Epithelial cell of proximal tubule (primary cell): ENCODE measurements around the gene TTC17. TPM values are rescaled to one million over a fixed set of nuclear protein-coding genes. Genes with fewer than 3 reads are reported as not detected.

Experiments
- DNase-seq: peaks from one replicate; pipeline ENCODE4 v3.0.0-alpha.2; 2011; ENCODE audit warnings: low read depth
- H3K4me3 ChIP-seq: 2 replicates; pipeline ENCODE4 v1.5.1; 2011; ENCODE audit warnings: low read depth, mild to moderate bottlenecking, low read length
- CTCF ChIP-seq: conservative IDR thresholded peaks from 2 replicates; pipeline ENCODE4 v1.5.1; 2012; ENCODE audit warnings: low read depth, mild to moderate bottlenecking, low read length
- total RNA-seq: library from RNA; depleted of rRNA; stranded (reverse); fragments of >200 nt; gene quantifications from 2 replicates; pipeline ENCODE4 v1.2.3, GENCODE V29; 2015

TTC17 gene
- total RNA-seq, 1 donor from 2014 or later = 32.6 TPM

DNA sequence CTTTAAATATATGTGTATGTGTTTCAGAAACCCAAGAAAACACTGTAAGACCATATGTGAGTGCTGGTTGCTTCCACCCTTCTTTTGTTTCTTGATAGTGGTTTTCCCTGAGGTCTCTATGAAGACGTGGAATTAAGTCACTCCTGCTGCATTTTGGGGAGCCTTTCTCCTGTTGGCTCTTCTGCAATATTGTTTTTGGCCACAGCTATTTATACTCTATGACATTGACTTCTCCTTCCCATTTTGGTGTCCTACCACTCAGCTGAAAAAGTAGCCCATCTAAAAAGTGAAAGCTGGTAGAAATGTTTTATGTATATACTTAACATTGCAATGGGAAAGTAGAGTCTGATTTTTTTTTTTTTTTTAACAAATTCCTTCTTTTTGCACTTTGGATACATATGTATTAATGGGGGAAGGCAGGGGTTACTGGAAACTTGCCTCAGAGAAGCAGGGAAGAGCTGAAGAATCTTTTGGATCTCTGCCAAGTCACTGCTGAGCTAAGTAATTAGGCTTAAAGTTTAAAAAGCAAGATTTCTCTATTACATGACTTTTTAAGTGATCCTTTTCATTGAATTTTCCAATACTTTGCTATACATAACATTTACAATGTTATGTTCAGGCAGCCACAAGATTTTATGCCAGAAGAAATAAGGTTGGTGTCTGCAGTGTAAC lies 1.8 kb downstream of the TTC17 start:
- TF ChIP-seq CTCF = no peak
- DNase-seq = no peak
- H3K4me3 ChIP-seq = peak overlapping the region; percentile 89

GRCh38 chr11:43366677-43367076 lies 8.0 kb downstream of the TTC17 start:
- TF ChIP-seq CTCF = no peak
- DNase-seq = no peak
- H3K4me3 ChIP-seq = no peak overlapping the region

DNA sequence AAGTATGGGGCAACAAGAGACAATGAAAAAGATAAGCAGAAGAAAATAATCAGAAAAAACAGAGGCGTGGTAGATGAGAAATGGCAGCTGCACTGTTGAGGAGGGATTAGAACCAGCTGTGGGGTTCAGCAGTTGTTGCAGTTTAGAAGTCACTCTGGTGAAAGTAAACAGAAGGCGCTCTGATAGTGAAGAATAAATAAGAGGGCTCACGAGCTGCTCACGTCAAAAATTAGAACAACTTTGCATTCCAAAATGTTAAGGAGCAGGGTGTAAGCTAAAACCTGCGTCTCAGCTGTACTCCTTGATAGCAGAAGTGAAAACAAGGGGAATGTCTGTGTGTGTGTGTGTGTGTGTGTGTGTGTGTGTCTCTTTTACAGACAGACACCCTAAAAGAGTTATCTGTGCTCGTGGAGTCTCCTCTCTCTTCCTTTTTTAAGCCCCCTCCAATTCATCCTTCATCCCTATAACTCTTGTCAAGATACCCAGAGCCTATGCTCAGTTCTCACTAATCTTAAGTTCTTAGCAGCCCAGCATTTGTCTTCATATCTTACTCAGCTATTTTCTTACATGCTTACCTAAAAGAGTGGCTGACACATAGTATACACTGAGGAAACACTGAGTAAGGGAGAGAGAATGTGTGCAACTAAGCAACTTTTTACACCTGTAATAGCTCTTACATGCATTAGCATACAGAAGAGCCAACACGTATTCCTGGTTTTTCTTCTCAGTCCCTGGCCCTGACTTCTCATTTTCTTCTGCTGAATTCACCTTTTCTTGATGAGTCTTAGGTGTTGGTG lies 8.9 kb downstream of the TTC17 start:
- no peak for DNase-seq
- TF ChIP-seq CTCF = no peak
- H3K4me3 ChIP-seq = no peak overlapping the region

DNA sequence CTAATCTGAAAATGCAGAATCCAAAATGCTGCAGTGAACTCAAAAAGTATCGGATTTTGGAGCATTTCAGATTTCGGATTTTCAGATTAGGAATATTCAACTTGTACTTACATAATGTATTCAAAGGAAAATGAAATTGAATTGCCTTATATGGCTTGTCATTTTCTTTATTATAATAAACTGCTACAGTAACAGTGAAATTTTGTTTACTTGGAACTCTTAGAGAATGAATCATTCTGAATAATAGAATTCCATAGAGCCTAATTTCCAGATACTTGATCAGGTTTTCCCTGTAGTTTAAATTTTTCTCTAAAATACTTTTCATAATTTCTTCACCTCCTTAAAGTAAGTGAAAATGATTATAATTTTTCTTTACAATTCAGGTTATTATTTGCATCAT lies 17.3 kb downstream of the TTC17 start:
- no peak for DNase-seq
- H3K4me3 ChIP-seq = no peak overlapping the region
- no peak for TF ChIP-seq CTCF

- H3K4me3 ChIP-seq = no peak overlapping the region
- no peak for TF ChIP-seq CTCF
- DNase-seq = no peak
Observed at GRCh38 chr11:43376594-43376993, 17.9 kb downstream of the TTC17 start.

DNA sequence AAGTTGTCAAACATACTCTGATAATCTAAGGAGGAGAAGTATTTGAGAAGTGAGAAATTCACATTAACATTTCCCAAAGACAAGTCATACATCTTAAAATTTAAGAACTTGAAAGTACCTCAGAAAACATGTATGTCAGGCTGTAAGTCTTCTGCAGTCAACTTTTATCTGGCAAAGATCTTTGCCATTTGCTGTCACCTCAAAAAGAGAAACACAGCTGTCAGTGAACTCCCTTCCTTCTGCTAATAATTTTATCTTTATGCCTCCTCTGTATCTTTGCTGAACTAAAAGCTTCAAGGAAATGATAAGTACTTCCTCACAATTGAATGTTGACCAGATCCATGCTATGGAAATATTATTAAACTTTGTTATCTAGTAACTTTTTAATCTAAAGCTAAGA lies 18.7 kb downstream of the TTC17 start:
- no peak for TF ChIP-seq CTCF
- no peak overlapping the region for H3K4me3 ChIP-seq
- DNase-seq = no peak

DNA sequence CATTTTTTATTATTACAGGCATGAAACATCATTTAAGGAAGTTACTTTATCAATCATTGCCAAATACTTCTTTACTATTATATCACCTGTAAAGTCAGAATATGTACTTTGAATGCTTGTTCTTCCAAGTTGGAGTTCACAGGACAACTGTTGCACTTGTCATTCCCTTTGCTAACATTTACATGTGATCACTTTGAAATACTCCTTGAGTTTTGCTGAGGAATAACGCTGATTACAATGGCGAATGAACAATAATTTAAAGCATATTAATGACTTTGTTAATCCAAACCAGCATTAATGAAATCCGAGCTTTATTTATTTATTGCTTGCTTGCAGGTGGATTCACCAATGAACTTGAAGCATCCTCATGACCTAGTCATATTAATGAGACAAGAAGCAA lies 20.2 kb downstream of the TTC17 start:
- H3K4me3 ChIP-seq = no peak overlapping the region
- TF ChIP-seq CTCF = no peak
- DNase-seq = no peak
